ENCODE measurements around the gene TYR. TPM values are rescaled to one million over a fixed set of nuclear protein-coding genes. Genes with fewer than 3 reads are reported as not detected.
"Not testable (repeated sequence)": the region's sequence is repeated elsewhere in the genome, so short reads cannot be mapped to it uniquely, and the experiment has no call there.

TYR gene
- total RNA-seq, 2 donors from 2014 or later = not detected

DNA sequence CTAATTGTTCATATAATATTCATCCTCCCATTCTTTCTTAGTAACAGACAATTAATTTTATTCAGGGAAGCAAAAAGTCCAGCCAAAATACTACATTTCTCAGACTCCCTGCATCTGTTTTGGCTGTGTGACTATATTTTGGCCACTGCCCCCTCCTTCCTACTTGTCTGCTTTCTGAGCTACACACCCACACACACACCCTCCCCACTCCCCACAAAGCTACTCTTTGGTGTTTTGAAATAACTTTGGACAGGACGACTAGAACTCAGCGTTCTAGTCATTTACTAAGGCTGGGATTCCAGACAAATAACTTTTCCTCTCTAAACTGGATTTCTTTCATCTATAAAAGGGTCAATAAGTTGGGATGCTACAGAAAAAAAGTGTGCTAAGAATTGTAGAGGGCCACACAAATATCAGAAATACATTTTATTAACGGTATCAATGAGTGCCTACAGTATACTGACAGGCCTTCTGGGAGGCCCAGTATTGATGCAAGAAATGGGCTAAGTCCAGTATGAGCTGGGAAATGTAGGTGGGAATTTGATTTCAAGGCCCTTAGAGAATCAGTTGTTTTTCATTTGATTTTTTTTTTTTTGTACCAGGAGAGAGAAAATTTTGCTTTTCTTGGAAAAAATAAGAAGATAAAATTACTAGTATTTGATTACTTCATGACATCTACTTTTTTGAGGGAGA lies 165.4 kb downstream of the TYR start:
- not testable (repeated sequence) for H3K4me1 Mint-ChIP-seq (ENCODE audit: low read depth in 2 of 2); ATAC-seq; DNase-seq (ENCODE audit: low spot score); H3K36me3 Mint-ChIP-seq; H3K27ac Mint-ChIP-seq; H3K27me3 Mint-ChIP-seq; H3K4me3 Mint-ChIP-seq; H3K9me3 Mint-ChIP-seq

Other genes starting within 250 kb of the TYR start
- gene GRM5, start 111.9 kb upstream of the TYR start, total RNA-seq = under 1 TPM in 1 of 2 donors, not detected in 1; 0.11 TPM

All from natural killer cell treated with Interleukin-12 subunit alpha and Interleukin-12 subunit beta and Interleukin-15 and Interleukin-18, amount 100 ng/mL, for 72 hours (primary cell).